ENCODE measurements around the gene SPESP1.

- TF ChIP-seq TAF1 (conservative IDR thresholded peaks at IDR 0.05) (no peak), YY1 (IDR thresholded peaks at IDR 0.05) (no peak), ZBTB33 (IDR thresholded peaks at IDR 0.05) (no peak), CTCF (IDR thresholded peaks at IDR 0.05; ENCODE audit: low read depth, low read length, missing input control) (no peak), SP1 (IDR thresholded peaks at IDR 0.05) (no peak)
Measured at GRCh38 chr15:68983961-68984481, 53.7 kb downstream of the SPESP1 start.

Data from liver (tissue), 3 donors.